NCI-H2029 (cell line): ENCODE data around the gene SLC35A5.

ENCODE experiments used
- DNase-seq: peaks from one replicate; lab custom pipeline; 2025; lab: John Stamatoyannopoulos, UW

The SLC35A5 gene

DNA sequence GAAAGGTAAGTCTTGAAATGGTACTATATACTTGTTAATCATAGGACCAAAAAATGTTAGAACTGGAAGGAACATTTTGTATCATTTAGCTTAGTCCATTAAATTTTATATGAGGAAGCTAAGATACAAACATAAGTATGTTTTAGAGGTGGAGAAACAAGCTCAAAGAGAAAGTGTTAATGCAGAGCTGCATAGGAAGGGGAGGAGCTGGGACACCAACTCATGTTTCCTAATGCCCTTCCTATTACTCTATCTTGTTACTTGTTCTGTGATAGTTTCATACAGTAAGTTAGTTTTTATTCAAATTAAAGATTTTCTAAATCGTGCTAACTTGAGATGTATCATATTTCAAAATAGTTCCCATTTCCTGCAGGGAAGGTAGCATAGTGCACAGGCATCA lies 7.4 kb downstream of the SLC35A5 start:
- DNase-seq = no peak

DNA sequence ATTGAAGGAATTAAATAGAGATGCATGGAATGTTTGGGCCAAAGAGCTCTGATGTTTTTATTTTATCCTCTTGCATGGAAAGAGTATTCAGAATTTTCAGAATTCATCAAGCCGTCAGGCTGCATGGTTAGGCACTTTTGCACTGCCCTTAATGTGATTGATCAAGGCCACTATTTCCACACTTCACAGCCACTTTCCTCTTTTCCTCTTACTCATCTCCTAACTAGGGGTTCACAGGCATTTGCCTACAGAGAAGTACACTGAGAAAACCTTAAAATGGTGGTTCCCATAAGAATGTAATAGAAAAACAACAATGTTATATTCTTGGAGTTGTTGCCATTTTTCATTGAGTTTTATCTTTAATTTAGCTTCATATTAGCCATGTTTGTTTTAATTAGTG lies 10.9 kb downstream of the SLC35A5 start:
- no peak for DNase-seq

DNA sequence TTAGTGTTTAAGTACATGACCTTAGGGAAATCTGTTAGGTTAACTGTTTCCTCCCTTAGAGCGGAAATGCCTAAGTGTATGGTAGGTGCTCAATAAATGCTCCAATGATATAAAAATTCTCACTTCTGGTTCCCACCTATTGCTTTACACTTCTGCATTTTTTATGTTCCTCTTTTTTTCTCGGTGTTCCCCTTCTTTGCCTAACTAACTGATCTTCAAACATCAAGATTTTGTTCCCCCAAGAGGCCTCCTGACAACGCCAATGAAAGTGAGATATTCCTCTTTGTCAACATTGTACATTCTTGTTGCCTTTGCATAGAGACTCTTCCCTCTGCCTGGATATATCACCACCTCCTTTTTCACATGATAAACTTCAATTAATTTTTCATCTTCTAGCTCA lies 17.4 kb downstream of the SLC35A5 start:
- no peak for DNase-seq

DNA sequence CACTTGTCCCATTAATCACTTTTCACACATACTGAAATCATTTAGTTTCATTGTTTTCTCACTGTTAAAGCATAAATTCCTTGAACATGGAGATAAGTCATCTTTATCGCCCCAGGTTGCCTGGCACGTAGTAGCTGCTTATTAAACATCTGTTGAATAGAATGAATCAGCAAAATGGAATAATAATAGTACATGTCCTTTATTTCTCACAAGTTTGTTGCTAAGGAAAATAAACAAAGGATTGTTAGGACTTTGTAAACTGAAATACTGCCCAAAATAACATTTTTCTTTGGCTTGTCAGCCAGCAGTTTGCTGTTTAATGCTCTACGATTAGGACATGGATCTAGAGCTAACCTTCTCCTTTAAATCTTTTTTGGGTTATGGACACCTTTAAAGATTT lies 17.9 kb downstream of the SLC35A5 start:
- DNase-seq = no peak

DNA sequence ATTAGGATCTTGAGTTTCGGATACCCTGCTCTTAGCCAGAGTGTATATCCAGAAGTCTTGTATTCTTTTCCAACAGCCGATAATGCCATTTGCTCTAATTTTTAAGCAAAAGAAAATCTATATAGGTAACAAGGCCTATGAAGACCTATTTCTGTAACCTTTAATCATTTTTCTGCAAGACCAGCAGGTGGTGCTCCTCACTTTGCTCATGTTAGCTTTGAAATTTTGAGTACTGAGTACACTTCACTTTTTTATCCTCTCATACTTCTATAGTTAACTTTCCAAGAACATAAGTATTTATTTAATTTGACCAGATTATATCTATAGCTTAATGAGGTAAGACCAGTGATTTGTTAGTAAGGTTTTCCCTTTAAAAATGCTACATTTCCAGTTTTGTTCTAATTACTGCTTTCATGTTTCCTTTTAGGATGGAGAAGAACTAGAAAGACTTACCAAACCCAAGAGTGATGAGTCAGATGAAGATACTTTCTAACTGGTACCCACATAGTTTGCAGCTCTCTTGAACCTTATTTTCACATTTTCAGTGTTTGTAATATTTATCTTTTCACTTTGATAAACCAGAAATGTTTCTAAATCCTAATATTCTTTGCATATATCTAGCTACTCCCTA lies 20.5 kb downstream of the SLC35A5 start:
- peak; percentile 8 for DNase-seq

DNA sequence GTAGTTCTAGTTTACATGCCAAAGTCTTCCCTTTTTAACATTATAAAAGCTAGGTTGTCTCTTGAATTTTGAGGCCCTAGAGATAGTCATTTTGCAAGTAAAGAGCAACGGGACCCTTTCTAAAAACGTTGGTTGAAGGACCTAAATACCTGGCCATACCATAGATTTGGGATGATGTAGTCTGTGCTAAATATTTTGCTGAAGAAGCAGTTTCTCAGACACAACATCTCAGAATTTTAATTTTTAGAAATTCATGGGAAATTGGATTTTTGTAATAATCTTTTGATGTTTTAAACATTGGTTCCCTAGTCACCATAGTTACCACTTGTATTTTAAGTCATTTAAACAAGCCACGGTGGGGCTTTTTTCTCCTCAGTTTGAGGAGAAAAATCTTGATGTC lies 21.3 kb downstream of the SLC35A5 start:
- no peak for DNase-seq

DNA sequence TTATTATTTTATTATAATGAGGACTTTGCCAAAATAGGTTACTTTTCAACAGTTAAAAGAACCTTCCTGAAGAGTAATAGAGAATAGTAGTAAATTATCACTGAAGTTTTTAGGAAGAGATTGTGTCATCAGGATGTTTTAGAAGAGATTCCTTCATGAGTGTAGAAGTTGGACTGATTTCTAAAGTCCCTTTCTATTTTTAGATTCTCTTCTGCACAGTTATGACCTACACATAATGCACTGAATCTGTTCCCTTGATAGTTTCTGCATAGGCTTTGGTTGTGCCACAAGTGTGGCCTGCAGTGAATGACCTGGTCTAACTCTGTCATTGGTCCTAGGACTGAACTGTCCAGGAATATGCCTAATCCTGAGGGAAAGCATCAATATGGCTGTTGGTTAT lies 23.9 kb downstream of the SLC35A5 start:
- DNase-seq = no peak

DNA sequence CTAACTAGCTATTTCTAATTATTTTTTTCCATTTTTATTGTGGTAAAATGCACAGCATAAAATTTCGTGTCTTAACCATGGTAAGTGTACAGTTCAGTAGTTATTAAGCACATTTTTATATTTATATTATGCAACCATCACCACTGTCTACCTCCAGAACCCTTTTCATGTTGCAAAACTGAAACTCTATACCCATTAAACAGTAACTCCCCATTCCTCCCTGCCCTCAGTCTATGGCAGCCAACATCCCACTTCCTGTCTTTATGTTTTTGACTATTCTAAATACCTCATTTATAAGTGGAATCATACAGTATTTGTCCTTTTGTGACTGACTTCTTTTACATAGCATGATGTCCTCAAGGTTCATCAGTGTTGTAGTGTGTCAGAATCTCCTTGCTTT lies 25.5 kb downstream of the SLC35A5 start:
- DNase-seq = no peak

DNA sequence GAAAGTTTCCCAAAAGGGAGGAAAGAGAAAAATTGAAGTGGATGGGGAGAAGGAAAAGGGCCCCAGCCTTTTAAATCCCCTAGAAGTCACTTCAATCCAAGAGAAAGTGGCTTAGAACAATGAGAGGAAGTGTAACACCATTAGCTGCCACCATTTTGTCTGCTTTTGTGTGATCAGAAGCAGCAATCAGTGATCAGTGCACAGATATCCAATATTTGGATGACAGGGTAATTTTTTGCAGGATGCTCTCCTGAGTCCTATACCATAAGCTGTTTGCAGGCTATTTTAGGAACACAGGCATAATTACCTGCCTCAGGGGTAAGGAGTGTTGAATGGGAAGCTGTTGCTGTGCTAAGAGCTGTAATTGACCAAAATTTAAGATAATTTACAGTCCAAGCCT lies 31.4 kb downstream of the SLC35A5 start:
- no peak for DNase-seq

DNA sequence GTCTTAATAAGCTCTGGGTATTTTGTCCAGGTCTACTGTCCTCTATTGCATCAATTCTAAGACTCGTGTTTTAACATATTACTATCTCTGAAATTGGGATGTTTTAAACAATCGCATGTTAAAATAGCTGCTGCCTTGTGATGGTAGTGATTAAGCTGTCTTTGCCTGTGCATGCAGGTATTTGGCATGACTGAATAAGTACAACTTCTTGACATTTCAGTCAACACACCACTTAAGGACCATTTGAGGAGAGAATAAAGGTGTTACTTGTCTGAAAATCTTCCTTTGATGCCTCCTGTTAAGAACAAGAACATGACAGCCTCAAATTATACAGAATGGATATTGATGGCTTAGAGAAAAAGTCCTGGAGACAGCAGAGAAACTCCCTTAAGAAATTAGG lies 33.0 kb downstream of the SLC35A5 start:
- no peak for DNase-seq

DNA sequence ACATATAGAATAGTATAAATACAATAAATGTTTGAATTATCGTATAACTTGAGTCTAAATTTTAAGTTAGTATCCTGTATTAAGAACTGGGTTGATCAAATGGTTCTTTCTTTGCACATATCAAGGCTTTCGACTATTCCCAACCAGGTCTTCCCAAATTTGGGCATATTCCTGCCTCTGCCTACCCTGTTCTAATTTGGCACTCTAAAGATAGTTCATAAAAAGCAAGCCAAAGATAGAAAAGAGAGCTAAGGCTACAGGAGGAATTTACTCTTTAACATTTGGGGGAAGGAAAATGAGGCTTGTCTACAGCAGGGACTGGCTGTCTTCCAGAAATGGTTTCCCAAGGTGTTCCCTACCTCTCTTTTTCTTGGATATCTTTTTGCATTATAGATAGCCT lies 36.1 kb downstream of the SLC35A5 start:
- DNase-seq = no peak

DNA sequence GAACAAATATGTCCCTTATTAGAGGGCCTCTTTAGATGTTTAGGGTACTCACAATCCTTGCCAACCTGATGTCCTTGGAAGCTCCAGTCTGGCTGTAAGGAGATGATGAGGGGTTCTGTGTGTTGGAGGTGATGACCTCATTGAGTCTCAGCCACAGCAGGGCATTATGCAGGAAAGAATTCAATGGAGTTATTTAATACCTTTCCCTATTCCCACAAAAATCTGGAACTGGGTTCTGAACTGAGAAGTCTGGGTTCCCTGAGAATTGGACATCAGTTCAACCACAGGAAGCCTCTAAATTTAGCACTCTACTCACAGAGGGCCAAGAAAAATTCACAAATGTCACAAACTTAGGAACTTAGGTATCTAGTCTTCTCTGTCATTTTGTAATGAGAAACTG lies 36.9 kb downstream of the SLC35A5 start:
- no peak for DNase-seq

DNA sequence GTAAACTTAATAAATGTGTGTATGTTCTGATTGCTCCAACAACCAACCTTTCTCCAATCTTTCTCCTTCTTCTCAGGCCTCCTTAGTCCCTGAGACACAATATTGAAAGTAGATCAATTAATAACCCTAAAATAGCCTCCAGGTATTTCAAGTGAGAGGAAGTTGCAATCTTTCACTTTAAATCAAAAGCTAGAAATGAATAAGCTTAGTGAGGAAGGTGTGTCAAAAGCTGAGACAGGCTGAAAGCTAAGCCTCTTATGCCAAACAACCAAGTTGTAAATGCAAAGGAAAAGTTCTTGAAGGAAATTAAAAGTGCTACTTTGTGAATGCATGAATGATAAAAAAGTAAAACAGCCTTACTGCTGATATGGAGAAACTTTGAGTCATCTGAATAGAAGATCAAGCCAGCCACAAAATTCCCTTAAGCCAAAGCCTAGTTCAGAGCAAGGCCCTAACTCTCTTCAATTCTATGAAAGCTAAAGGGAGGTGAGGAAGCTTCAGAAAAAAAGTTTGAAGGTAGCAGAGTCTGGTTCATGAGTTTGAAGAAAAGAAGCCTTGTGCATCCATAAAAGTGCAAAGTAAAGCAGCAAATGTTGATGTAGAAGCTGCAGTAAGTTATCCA lies 40.5 kb downstream of the SLC35A5 start:
- DNase-seq = no peak

DNA sequence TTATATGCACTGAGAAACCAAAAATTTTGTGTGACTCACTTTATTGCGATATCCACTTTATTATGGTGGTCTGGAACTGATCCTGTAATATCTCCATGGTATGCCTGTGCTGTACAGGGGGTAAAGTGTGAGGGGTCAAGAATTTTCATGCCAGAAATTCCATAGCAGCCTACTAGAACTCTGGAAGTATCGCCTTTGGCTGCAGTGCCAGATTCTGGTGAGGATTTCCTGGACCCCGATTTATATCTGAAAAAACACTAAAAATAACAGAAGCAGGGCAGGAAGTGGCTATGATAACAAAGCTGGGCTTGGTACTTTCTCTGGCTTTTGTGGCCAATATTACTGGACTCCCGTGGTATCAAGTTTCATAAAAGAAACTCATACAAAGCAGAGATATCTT lies 42.7 kb downstream of the SLC35A5 start:
- DNase-seq = no peak

DNA sequence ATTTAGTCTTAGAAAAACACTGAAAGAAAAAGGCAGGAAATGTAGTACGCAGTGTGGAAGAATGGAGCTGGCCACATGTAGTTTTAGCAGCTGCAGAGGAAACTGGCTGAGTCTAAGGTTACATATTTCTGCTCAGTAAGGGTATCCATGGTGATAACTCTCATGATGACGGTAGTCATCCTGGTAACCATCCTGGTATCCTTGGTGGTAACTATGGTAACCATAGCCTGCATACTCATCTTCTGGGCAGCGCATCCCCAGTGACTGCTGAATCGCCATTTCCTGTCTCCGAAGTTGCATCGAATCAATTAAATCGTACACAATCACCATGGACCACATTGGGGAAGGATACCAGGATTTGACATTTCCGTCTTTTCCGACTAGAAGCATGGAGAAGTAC lies 43.4 kb downstream of the SLC35A5 start:
- peak; percentile 57 for DNase-seq

DNA sequence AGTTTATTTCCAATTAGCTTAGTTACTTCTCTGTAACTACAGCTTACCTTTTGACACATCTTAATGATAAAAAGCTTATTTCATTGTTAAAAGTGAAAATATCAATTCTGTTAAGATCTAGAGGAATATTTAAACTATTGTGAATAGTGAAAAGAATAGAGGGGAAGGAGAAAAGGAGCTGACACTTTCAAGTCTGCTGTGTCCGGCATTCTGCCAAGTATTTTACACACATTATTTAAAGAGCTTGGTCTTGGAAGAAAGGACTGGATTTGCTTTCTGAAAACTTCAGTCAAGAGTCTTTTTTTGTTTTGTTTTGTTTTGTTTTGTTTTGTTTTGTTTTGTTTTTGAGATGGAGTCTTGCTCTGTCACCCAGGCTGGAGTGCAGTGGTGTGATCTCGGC lies 44.3 kb downstream of the SLC35A5 start:
- DNase-seq = no peak

DNA sequence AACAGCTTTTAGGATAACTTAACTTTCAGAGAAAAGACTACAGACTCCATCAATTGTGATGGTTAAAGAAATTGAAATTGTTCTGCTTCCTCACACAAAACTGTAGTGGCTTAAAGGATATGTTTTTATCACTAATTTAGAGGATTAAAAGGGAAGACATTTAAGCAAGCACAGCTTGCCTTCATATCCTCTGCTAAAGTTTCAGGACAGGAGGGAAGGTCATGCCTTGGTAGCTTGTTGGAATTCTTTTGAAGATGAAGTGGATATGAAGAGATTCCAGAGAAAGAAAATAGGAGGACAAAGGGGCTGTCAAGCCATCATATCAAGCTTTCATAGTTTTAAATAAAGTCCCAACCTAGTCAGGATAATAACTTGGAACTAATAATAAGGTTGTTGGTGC lies 46.0 kb downstream of the SLC35A5 start:
- no peak for DNase-seq

DNA sequence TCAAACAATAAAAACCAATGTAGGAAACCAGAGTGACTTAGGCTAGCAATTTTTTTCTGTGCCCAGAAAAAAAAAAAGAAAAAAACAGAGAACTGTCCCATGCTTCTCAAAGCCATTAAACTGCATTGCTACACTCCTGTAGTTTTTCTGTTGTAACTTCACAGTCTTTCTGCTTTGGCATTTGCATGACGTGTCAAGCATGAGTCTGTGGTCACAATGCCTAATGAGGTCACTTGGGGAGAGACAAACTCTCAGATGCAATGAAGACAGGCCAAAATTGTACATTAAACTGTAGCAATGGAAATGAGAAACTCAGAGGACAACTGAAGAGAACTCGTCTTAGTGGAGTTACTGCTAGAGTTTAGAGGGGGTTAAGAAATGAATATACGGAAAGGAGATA lies 48.3 kb downstream of the SLC35A5 start:
- DNase-seq = no peak

DNA sequence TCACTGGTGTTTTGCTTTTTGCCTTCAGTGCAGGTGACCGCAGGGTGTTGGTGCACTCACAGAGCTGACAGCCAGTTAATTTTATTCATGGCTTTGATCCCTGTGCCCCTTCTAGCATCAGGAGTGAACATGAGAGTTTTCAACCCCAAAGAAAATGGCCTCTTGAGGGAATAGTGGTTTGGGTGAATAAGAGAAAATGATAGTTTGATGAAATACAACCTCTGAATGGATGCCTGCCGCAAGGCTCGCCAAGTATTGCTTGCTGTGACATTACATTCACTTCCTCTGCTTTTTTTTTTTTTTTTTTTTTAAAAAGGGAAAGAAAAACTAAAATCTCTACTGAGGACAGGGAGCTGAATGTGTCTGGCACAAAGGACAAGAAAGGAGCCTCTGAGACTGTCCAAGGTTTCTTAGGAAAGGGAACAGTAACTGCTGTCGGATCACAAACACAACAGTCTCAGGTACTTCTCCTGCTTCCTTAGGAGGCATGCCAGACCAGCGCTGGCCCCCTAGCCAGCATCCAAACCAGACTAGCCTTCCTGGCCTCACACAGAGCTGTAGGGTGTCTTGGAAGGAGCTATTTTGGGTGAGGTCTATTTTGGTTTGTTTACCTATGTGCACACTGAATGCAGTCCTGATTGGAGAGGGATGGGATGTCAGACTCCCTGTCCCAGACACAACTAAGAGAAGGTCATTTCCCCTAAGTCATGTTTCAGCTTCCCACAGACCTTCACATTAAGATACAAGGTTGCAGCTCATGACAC lies 50.1 kb downstream of the SLC35A5 start:
- DNase-seq = no peak

DNA sequence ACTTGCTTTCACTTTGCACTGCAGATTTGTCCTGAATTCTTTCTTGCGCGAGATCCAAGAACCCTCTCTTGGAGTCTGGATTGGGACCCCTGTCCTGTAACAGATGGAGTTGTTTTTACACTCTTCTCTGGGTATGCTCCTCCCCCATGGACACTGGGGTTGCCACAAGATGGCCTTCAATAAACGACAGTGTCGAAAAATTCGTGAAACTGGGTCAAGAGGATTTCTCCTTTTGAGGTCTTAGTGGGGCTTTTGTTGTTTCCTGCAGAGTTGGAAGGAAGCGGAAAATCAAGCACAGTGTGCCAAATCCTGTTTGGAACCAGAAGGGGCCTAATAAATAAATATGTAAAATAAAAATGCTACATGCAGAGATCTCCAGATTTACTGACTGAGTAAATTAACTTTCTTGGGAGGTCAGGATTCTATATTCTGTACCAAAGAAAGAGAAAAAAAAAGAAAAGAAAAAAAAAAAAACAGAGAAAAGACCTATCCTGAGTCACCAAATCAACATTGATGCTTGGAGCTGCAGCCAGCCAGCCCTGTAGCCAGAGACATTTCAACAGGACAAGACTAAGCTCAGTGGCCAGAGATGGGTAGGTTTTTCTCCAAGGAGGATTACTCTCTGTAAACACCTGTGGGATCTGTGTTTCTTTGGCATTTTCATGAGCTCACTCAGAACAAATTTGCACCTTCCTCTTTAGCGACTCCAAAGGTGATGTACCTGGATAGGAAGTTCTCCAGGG lies 54.3 kb downstream of the SLC35A5 start:
- DNase-seq = no peak

DNA sequence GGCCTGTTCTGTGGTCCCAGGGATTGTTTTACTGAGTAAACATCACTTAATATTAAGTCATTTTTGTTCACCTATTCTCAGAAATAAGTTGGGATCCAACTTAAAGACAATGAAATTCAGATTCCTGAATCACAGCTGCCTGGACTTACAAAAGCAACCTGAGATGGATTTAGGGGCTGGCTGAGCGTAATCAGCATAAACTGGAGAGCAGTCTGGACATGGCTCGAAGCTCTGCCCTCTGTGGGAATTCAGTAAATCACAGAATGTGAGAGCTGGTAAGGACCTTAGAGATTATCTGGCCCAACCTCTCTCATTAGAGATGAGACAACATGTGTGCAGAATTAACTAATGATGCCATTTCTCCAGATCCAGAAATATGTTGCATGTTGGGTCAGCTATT lies 55.4 kb downstream of the SLC35A5 start:
- no peak for DNase-seq

DNA sequence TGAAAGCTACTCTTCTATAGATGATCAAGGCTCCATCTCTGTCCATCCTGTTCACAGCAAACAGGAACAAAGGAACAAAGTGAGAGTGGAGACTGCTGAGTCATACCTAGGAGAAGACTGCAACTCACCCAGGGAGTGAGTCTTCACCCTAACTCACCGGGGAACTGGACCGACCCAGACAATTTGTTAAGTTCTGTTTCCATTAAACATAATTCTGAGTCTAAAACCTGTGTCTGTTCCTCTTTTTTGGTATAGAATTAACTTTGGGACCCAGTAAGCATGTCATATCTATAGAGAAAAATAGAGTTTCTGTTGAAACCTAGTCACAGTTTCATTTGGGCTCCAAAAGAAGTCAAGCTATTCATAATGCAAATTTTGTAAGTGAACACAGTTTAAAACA lies 57.5 kb downstream of the SLC35A5 start:
- DNase-seq = no peak

DNA sequence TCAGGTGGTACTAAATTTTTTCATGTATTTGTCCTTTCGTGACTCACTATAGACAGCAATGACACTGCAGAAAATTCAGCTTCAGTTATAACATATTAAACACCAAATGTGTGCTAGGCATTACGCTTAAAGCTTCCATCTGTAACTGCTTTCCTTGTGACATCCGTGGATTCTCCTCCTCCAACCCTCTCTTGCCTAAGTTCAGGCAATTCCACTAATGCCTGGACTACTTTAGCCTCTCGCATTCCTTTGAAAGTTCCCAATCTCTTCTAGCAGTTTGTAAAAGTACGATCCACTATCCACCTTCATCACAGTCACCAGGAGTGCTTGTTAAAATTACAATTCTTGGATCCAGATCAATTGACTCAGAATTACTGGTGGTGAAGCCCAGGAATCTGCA lies 61.4 kb downstream of the SLC35A5 start:
- no peak for DNase-seq
